H1 (cell line): ENCODE measurements around the gene F2. TPM values are rescaled to one million over a fixed set of nuclear protein-coding genes. Genes with fewer than 3 reads are reported as not detected.

Source experiments
- SP2 ChIP-seq: IDR thresholded peaks from 2 replicates; pipeline ENCODE4 v1.6.1; 2012; ENCODE audit warnings: mild to moderate bottlenecking, low read length, inconsistent platforms
- polyA plus RNA-seq, 7 experiments: library from polyadenylated mRNA; depleted of rRNA in 3 of 7; stranded (reverse) in 5 of 7; unstranded in 2 of 7; fragments of >200 nt in 5 of 7; fragments of 200-250 nt in 2 of 7; gene quantifications; 1 replicate in 5 of 7; 2 replicates in 1 of 7; 4 replicates in 1 of 7; pipeline versions ENCODE4 v1.2.1 to v1.2.3, GENCODE V29; 2011 to 2013; ENCODE audit warnings: missing spikeins in 2 of 7, mixed read lengths in 2 of 7
- total RNA-seq: library from RNA; stranded (reverse); fragmentation: NEBNext Ultra II Directional; extraction: Animal tissue kit (Norgen Biotek cat#: 25700); gene quantifications from 2 replicates; pipeline ENCODE4 v1.2.1, GENCODE V29; 2021

F2 gene
- total and polyA plus RNA-seq, 2 of the 8 experiments (the other 6 are each of a cell fraction or from before 2014, with no cell fraction given): 0.11 TPM; not detected in 1

DNA sequence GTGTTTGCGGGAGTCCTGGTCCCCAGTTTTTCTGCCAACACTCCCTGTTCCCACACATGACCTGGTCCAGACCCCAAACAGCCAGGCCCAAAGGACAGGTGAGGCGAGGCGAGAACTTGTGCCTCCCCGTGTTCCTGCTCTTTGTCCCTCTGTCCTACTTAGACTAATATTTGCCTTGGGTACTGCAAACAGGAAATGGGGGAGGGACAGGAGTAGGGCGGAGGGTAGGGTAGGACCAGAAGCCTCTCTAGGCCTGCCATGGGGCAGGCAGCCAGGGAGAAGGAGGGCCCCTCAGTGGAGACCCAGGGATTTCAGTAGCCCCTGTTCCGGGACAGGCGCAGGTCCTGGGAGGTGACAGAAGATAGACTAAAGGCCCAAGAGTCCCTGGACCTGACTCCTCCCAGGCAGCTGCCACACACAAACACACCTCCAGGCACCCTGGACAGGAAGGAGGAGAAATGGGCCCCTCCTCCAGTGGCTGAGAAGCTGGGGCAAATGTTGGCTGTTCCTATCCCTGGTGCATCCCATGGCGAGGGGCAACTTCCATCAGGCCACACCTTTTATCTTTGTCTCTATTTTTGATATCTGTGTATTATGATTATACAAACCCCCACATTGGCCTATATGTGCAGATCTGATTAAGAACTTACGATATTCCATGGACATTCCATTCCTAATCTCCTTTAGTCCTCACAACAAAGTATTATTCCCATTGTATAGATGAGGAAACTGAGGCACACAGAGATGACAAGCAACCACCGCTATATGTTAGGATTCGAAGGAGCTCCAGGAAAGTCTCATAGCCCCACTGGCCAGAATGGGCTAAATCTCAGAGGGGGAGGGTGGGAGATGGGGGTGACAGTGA, 626 bp upstream of the F2 start (continued):
- TF ChIP-seq SP2: no peak
- TF ChIP-seq, all 59 proteins: peak for 0
